H1 (cell line): ENCODE data around the gene CABP2. TPM values are rescaled to one million over a fixed set of nuclear protein-coding genes. Genes with fewer than 3 reads are reported as not detected.

ENCODE experiments used
- CTCF ChIA-PET: fragments of 300-600 bp; sonication (Branson Sonifier 250); formaldehyde crosslinking; loops from one replicate; lab custom pipeline; 2021; ENCODE audit not compliant: partially characterized antibody; lab: Charles Lee
- POLR2A ChIA-PET: fragments of 300-600 bp; sonication (Branson Sonifier 250); formaldehyde crosslinking; loops from one replicate; lab custom pipeline; 2021; ENCODE audit warnings: inconsistent platforms; ENCODE audit not compliant: partially characterized antibody; lab: Charles Lee
- DNase-seq, 2 experiments: peaks; one replicate each; pipeline versions ENCODE4 v3.0.0 to v3.0.0-alpha.2; 2010 to 2022; ENCODE audit warnings: low spot score in 2 of 2, low read depth in 1 of 2, mixed read lengths in 1 of 2
- FAIRE-seq: peaks from 2 replicates; lab custom pipeline; 2011; peaks lifted over from hg19 to GRCh38; lab: Jason Lieb, UNC
- H2AFZ ChIP-seq: 2 replicates; pipeline ENCODE4 v1.8.1; 2012; ENCODE audit warnings: low read length, inconsistent platforms
- H2AK5ac ChIP-seq: 2 replicates; pipeline ENCODE4 v1.6.1; 2013; ENCODE audit warnings: low read depth, low read length
- H2BK120ac ChIP-seq: replicated peaks from 2 replicates; pipeline ENCODE3; 2013; ENCODE audit warnings: low read depth, low read length, inconsistent platforms
- H2BK12ac ChIP-seq: 2 replicates; pipeline ENCODE4 v1.6.1; 2013; ENCODE audit warnings: low read depth, low read length
- H2BK15ac ChIP-seq: 2 replicates; pipeline ENCODE4 v1.6.1; 2013; ENCODE audit warnings: low read length
- H2BK20ac ChIP-seq: 2 replicates; pipeline ENCODE4 v1.6.1; 2013; ENCODE audit warnings: low read length
- H2BK5ac ChIP-seq: 2 replicates; pipeline ENCODE4 v1.6.1; 2013; ENCODE audit warnings: low read depth, low read length
- H3K14ac ChIP-seq: 2 replicates; pipeline ENCODE4 v1.6.1; 2013; ENCODE audit warnings: inconsistent platforms; ENCODE audit not compliant: insufficient read length
- H3K18ac ChIP-seq: 2 replicates; pipeline ENCODE4 v1.6.1; 2013; ENCODE audit warnings: low read length; ENCODE audit errors: extremely low read depth
- H3K23ac ChIP-seq: 2 replicates; pipeline ENCODE4 v1.6.1; 2013; ENCODE audit warnings: inconsistent platforms; ENCODE audit not compliant: insufficient read length
- H3K23me2 ChIP-seq: 2 replicates; pipeline ENCODE4 v1.6.1; 2013; ENCODE audit warnings: low read depth, low read length
- H3K27ac ChIP-seq: 2 replicates; pipeline ENCODE4 v1.6.1; 2011; ENCODE audit warnings: low read depth, low read length, inconsistent platforms
- H3K27me3 ChIP-seq, 4 experiments: replicated peaks in 1 of 4; 1 replicate in 1 of 4; 2 replicates in 3 of 4; pipeline versions ENCODE4 v1.6.1 to v1.8.1; 2011 to 2013; ENCODE audit warnings: low read length in 3 of 4, mild to moderate bottlenecking in 3 of 4, inconsistent platforms in 2 of 4, mixed read lengths in 2 of 4, moderate library complexity in 1 of 4; ENCODE audit not compliant: control insufficient read depth in 3 of 4, insufficient read depth in 3 of 4; ENCODE audit errors: extremely low read depth in 1 of 4
- H3K36me3 ChIP-seq, 4 experiments: 2 replicates each; pipeline versions ENCODE4 v1.6.1 to v1.8.1; 2011 to 2013; ENCODE audit warnings: mild to moderate bottlenecking in 4 of 4, low read length in 3 of 4, moderate library complexity in 2 of 4, control low read depth in 1 of 4, inconsistent platforms in 1 of 4; ENCODE audit not compliant: insufficient read depth in 4 of 4, control insufficient read depth in 2 of 4
- H3K4ac ChIP-seq: replicated peaks from 2 replicates; pipeline ENCODE3; 2013; ENCODE audit warnings: low read length, low read depth, mixed read lengths, inconsistent platforms; ENCODE audit not compliant: insufficient read length
- H3K4me1 ChIP-seq, 4 experiments: replicated peaks in 1 of 4; 1 replicate in 1 of 4; 2 replicates in 3 of 4; pipeline versions ENCODE4 v1.6.1 to v1.8.1; 2011 to 2013; ENCODE audit warnings: low read length in 3 of 4, inconsistent platforms in 2 of 4, mixed read lengths in 1 of 4; ENCODE audit not compliant: insufficient read depth in 4 of 4, control insufficient read depth in 3 of 4
- H3K4me2 ChIP-seq, 2 experiments: 2 replicates each; pipeline versions ENCODE4 v1.6.1 to v1.8.1; 2011 to 2013; ENCODE audit warnings: low read depth in 2 of 2, low read length in 2 of 2, control low read depth in 1 of 2, inconsistent platforms in 1 of 2, mild to moderate bottlenecking in 1 of 2; ENCODE audit not compliant: insufficient read depth in 1 of 2
- H3K4me3 ChIP-seq, 4 experiments: fragments of 200-600, 300-600 bp in 1 of 4; sonication (generic), shearing (Covaris generic), sonication (Bioruptor Twin) in 1 of 4; 2 replicates each; pipeline versions ENCODE4 v1.5.1 to v1.8.1; 2011 to 2016; ENCODE audit warnings: low read length in 4 of 4, low read depth in 3 of 4, control low read depth in 2 of 4, inconsistent platforms in 2 of 4, mild to moderate bottlenecking in 2 of 4, mixed read lengths in 1 of 4, moderate library complexity in 1 of 4; ENCODE audit not compliant: insufficient read depth in 2 of 4; ENCODE audit errors: extremely low read depth in 1 of 4
- H3K56ac ChIP-seq: replicated peaks from 2 replicates; pipeline ENCODE3; 2013; ENCODE audit warnings: low read depth, mild to moderate bottlenecking, mixed read lengths, low read length, inconsistent platforms; ENCODE audit not compliant: insufficient read length
- H3K79me1 ChIP-seq: 2 replicates; pipeline ENCODE4 v1.6.1; 2013; ENCODE audit warnings: low read depth, low read length, control low read depth
- H3K79me2 ChIP-seq, 2 experiments: 2 replicates each; pipeline versions ENCODE4 v1.6.1 to v1.8.1; 2012 to 2013; ENCODE audit warnings: low read length in 2 of 2, mild to moderate bottlenecking in 2 of 2, inconsistent platforms in 1 of 2; ENCODE audit not compliant: insufficient read depth in 2 of 2, control insufficient read depth in 1 of 2
- H3K9ac ChIP-seq, 4 experiments: replicated peaks in 1 of 4; 1 replicate in 1 of 4; 2 replicates in 3 of 4; pipeline versions ENCODE4 v1.6.1 to v1.8.1; 2011 to 2013; ENCODE audit warnings: low read depth in 3 of 4, low read length in 3 of 4, control low read depth in 2 of 4, mild to moderate bottlenecking in 2 of 4, moderate library complexity in 2 of 4, inconsistent platforms in 1 of 4; ENCODE audit errors: extremely low read depth in 1 of 4
- H3K9me3 ChIP-seq, 2 experiments: 2 replicates each; pipeline versions ENCODE4 v1.6.1 to v1.8.1; 2012 to 2013; ENCODE audit warnings: mild to moderate bottlenecking in 2 of 2, moderate library complexity in 2 of 2, control low read depth in 1 of 2, inconsistent platforms in 1 of 2, low read depth in 1 of 2, low read length in 1 of 2, mixed read lengths in 1 of 2; ENCODE audit not compliant: insufficient read depth in 2 of 2
- H4K20me1 ChIP-seq, 2 experiments: replicated peaks in 1 of 2; 2 replicates each; pipeline versions ENCODE3 to v1.8.1; 2011 to 2013; ENCODE audit warnings: inconsistent platforms in 2 of 2, low read length in 2 of 2, mild to moderate bottlenecking in 1 of 2; ENCODE audit not compliant: insufficient read depth in 2 of 2, control insufficient read depth in 1 of 2
- H4K5ac ChIP-seq: 2 replicates; pipeline ENCODE4 v1.6.1; 2013; ENCODE audit warnings: low read length, low read depth, mixed read lengths, inconsistent platforms; ENCODE audit not compliant: insufficient read length
- H4K8ac ChIP-seq: 2 replicates; pipeline ENCODE4 v1.8.0; 2013; ENCODE audit warnings: mild to moderate bottlenecking, moderate library complexity, low read length, inconsistent platforms; ENCODE audit not compliant: insufficient read depth; ENCODE audit errors: extremely low read depth
- H4K91ac ChIP-seq: replicated peaks from 2 replicates; pipeline ENCODE3; 2013; ENCODE audit warnings: low read length, mixed read lengths, inconsistent platforms; ENCODE audit not compliant: insufficient read length
- CBX5 ChIP-seq: fragments of 300-800, 300-1000 bp; sonication (generic); IDR thresholded peaks from 2 replicates; pipeline ENCODE4 v1.7.1; 2016; ENCODE audit warnings: antibody characterized with exemption, low read length, low read depth
- CTBP2 ChIP-seq: IDR thresholded peaks from 2 replicates; pipeline ENCODE4 v1.7.0; 2011; ENCODE audit warnings: borderline replicate concordance, mild to moderate bottlenecking, moderate library complexity, mixed read lengths, low read length; ENCODE audit not compliant: insufficient read depth, insufficient read length
- EP300 ChIP-seq, 2 experiments: IDR thresholded peaks; 1 replicate in 1 of 2; 2 replicates in 1 of 2; pipeline ENCODE4 v1.6.1; 2011 to 2012; ENCODE audit warnings: low read depth in 2 of 2, low read length in 2 of 2, mild to moderate bottlenecking in 2 of 2, borderline replicate concordance in 1 of 2, inconsistent platforms in 1 of 2, moderate library complexity in 1 of 2
- EZH2 ChIP-seq: fragments of 200-600 bp; sonication (generic); IDR thresholded peaks from 2 replicates; pipeline ENCODE4 v1.7.1; 2012; ENCODE audit warnings: low read depth, mild to moderate bottlenecking, moderate library complexity, low read length, inconsistent platforms; ENCODE audit not compliant: severe bottlenecking
- GTF2F1 ChIP-seq: IDR thresholded peaks from 2 replicates; pipeline ENCODE4 v1.6.1; 2012; ENCODE audit warnings: low read depth, low read length, improper control_type of control experiment, borderline replicate concordance
- KDM4A ChIP-seq: IDR thresholded peaks from one replicate; pipeline ENCODE4 v1.7.1; 2012; ENCODE audit warnings: low read depth, mild to moderate bottlenecking, moderate library complexity, low read length, inconsistent platforms; ENCODE audit not compliant: severe bottlenecking
- NANOG ChIP-seq: IDR thresholded peaks from 2 replicates; pipeline ENCODE4 v1.6.1; 2011; ENCODE audit warnings: low read length, low read depth, mild to moderate bottlenecking, inconsistent platforms; ENCODE audit not compliant: insufficient read depth, poor library complexity, severe bottlenecking
- RNF2 ChIP-seq: fragments of 200-900, 300-1000 bp; sonication (generic); IDR thresholded peaks from 2 replicates; pipeline ENCODE4 v1.7.1; 2016; ENCODE audit warnings: borderline replicate concordance, low read depth, mild to moderate bottlenecking, antibody characterized with exemption, low read length; ENCODE audit not compliant: poor library complexity, severe bottlenecking; ENCODE audit errors: missing control alignments
- SUZ12 ChIP-seq: fragments of 200-600 bp; sonication (generic); IDR thresholded peaks from 2 replicates; pipeline ENCODE4 v1.6.1; 2012; ENCODE audit warnings: mild to moderate bottlenecking, inconsistent platforms, low read length, moderate library complexity, mixed read lengths
- TAF7 ChIP-seq: optimal IDR thresholded peaks from 2 replicates; pipeline ENCODE3; 2011; ENCODE audit warnings: low read depth, mild to moderate bottlenecking, inconsistent platforms, low read length, moderate library complexity, borderline replicate concordance
- WGBS, 2 experiments: shearing (Covaris generic) in 1 of 2; methylation state at CpG; one replicate each; pipeline versions ENCODE4 v1.1.6 to v1.1.7; 2013 to 2015; ENCODE audit warnings: low lambda C conversion rate in 2 of 2, mixed read lengths in 2 of 2, inconsistent platforms in 1 of 2, low coverage in 1 of 2, missing lambda C conversion rate in 1 of 2; ENCODE audit not compliant: insufficient replicate concordance in 2 of 2, insufficient coverage in 1 of 2, insufficient read length in 1 of 2; ENCODE audit errors: extremely low coverage in 1 of 2, missing lambda C conversion rate in 1 of 2; 5-methylcytosine and 5-hydroxymethylcytosine counted together
- polyA plus RNA-seq, 7 experiments: library from polyadenylated mRNA; depleted of rRNA in 3 of 7; stranded (reverse) in 5 of 7; unstranded in 2 of 7; fragments of >200 nt in 5 of 7; fragments of 200-250 nt in 2 of 7; gene quantifications; 1 replicate in 5 of 7; 2 replicates in 1 of 7; 4 replicates in 1 of 7; pipeline versions ENCODE4 v1.2.1 to v1.2.3, GENCODE V29; 2011 to 2013; ENCODE audit warnings: missing spikeins in 2 of 7, mixed read lengths in 2 of 7
- total RNA-seq: library from RNA; stranded (reverse); fragmentation: NEBNext Ultra II Directional; extraction: Animal tissue kit (Norgen Biotek cat#: 25700); gene quantifications from 2 replicates; pipeline ENCODE4 v1.2.1, GENCODE V29; 2021
- TF ChIP-seq, protein P1 (sequence below): IDR thresholded peaks from 2 replicates; pipeline ENCODE4 v1.6.1; 2012; ENCODE audit warnings: low read length, inconsistent platforms

CABP2 gene
- total and polyA plus RNA-seq, 2 of the 8 experiments (the other 6 are each of a cell fraction or from before 2014, with no cell fraction given) = not detected

DNA sequence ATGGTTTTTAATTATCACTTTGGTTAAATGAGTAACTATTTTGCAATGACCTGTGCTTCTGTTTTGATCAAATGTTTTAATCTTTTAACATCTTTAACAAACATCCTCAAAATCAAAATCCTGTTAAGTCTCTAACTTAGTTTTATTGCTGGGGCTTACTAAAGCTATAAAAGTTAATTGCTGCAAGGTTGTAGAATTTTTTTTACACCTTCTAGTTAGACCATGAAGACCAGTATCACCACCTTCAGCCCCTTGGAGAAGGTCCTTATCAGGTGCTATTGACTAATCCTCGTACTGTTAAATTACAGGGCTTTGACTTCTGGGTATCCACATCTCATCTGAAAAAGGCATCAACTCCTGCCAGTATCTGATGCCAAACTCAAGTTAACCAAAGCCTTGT, 12.3 kb upstream of the CABP2 start:
- Histone ChIP-seq H4K91ac (no peak overlapping the region), H2BK12ac (no peak overlapping the region), H3K79me1 (no peaks in the 10 kb centered on the region), H3K27me3 (no peaks in the 10 kb centered on the region; a peak in 1 of 7 replicates), H4K8ac (no peak overlapping the region), H3K4me2 (no peak overlapping the region), H3K56ac (no peak overlapping the region), H3K23me2 (no peaks in the 10 kb centered on the region), H3K14ac (no peak overlapping the region), H2BK5ac (no peak overlapping the region), H2BK15ac (no peak overlapping the region), H3K4me3 (no peak overlapping the region), H4K5ac (no peak overlapping the region), H2BK120ac (no peak overlapping the region), H3K9me3 (peaks cover 31 to 36% of the 10 kb centered on the region in 2 experiments), H4K20me1 (no peaks in the 10 kb centered on the region), H3K36me3 (no peaks in the 10 kb centered on the region), H3K27ac (no peak overlapping the region), H2AK5ac (no peak overlapping the region), H3K4me1 (no peaks in the 10 kb centered on the region; a peak in 1 of 7 replicates), H3K4ac (no peak overlapping the region), H3K23ac (no peak overlapping the region), H3K9ac (no peak overlapping the region), H3K18ac (no peak overlapping the region), H2AFZ (no peak overlapping the region), H2BK20ac (no peak overlapping the region), H3K79me2 (no peaks in the 10 kb centered on the region)
- no peak for DNase-seq
- 93% methylated on average over 1 of the region's 1 CpG; no CpG with 5 or more reads in 1 of the 2 experiments for WGBS, 2 experiments
- ChIA-PET CTCF (interaction anchor here (2.2 kb wide), 1 partner anchor 11 kb away, joined by 4 read pairs; no protein-coding TSS in a partner anchor), POLR2A (no interaction called here)
- FAIRE-seq = no peak
- TF ChIP-seq EP300 (IDR thresholded peaks at IDR 0.05; ENCODE audit: borderline replicate concordance in 1 of 2, low read depth in 2 of 2, low read length in 2 of 2) (no peak), KDM4A (no peak), EZH2 (no peak), NANOG (no peak), TAF7 (no peak), CBX5 (no peak), CTBP2 (no peak), GTF2F1 (no peak), RNF2 (no peak), SUZ12 (no peak)
- TF ChIP-seq, protein P1, sequence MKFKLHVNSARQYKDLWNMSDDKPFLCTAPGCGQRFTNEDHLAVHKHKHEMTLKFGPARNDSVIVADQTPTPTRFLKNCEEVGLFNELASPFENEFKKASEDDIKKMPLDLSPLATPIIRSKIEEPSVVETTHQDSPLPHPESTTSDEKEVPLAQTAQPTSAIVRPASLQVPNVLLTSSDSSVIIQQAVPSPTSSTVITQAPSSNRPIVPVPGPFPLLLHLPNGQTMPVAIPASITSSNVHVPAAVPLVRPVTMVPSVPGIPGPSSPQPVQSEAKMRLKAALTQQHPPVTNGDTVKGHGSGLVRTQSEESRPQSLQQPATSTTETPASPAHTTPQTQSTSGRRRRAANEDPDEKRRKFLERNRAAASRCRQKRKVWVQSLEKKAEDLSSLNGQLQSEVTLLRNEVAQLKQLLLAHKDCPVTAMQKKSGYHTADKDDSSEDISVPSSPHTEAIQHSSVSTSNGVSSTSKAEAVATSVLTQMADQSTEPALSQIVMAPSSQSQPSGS = no peak
